Esophagus squamous epithelium (tissue), 4 donors: ENCODE measurements around the gene AQP6.

Experiments
- CTCF ChIP-seq, 6 experiments: fragments of 450-650 bp in 4 of 6; fragments of 200-600 bp in 2 of 6; sonication (generic) in 2 of 6; IDR thresholded peaks; one replicate each; pipeline ENCODE4 v1.5.1; 2016 to 2019; ENCODE audit warnings: antibody characterized with exemption in 6 of 6, mild to moderate bottlenecking in 4 of 6, moderate library complexity in 4 of 6
- POLR2A ChIP-seq, 4 donors: fragments of 450-650 bp; IDR thresholded peaks; one replicate each; pipeline ENCODE4 v1.6.1; 2017; ENCODE audit warnings: antibody characterized with exemption in 4 of 4, mild to moderate bottlenecking in 4 of 4, moderate library complexity in 3 of 4

- TF ChIP-seq CTCF (IDR thresholded peaks at IDR 0.05) = no peak
- TF ChIP-seq POLR2A (IDR thresholded peaks at IDR 0.05) = no peak
Observed at GRCh38 chr12:49960474-49961110, 12.2 kb upstream of the AQP6 start.
